HepG2 (cell line): Measurements from ENCODE around the gene HIC1. TPM values are rescaled to one million over a fixed set of nuclear protein-coding genes. Genes with fewer than 3 reads are reported as not detected.
A peak's percentile ranks its signal among the peaks of the same experiment; 100 is the strongest.

Source experiments
- EHMT2 ChIP-seq: fragments of 200-600 bp; sonication (generic); IDR thresholded peaks from 2 replicates; pipeline ENCODE4 v1.7.0; 2017; ENCODE audit warnings: antibody characterized with exemption, low read depth, low read length, borderline replicate concordance
- GATA4 ChIP-seq: sonication (generic); IDR thresholded peaks from 2 replicates; pipeline ENCODE4 v1.6.1; 2016; ENCODE audit warnings: antibody characterized with exemption, low read depth, borderline replicate concordance
- GLI4 ChIP-seq: sonication (generic); formaldehyde crosslinking; IDR thresholded peaks from 2 replicates; pipeline ENCODE4 v1.5.1; 2020; ENCODE audit warnings: missing genetic modification reagents, mild to moderate bottlenecking, moderate library complexity, borderline replicate concordance
- HDAC2 ChIP-seq: sonication (generic); formaldehyde crosslinking; IDR thresholded peaks from 2 replicates; pipeline ENCODE4 v1.4.0; 2020; ENCODE audit warnings: missing genetic modification reagents
- HES4 ChIP-seq: sonication (generic); formaldehyde crosslinking; IDR thresholded peaks from 2 replicates; pipeline ENCODE4 v1.9.0; 2021; ENCODE audit warnings: mild to moderate bottlenecking, missing genetic modification reagents, borderline replicate concordance
- MTF1 ChIP-seq: sonication (generic); formaldehyde crosslinking; IDR thresholded peaks from 2 replicates; pipeline ENCODE4 v1.5.0; 2020; ENCODE audit warnings: missing genetic modification reagents
- NFE2L1 ChIP-seq: sonication (generic); formaldehyde crosslinking; IDR thresholded peaks from 2 replicates; pipeline ENCODE4 v1.4.0; 2020; ENCODE audit warnings: missing genetic modification reagents, mild to moderate bottlenecking, borderline replicate concordance
- NR2F6 ChIP-seq, 2 experiments: IDR thresholded peaks; 2 replicates each; pipeline ENCODE4 v1.6.1; 2016; ENCODE audit warnings: antibody characterized with exemption in 1 of 2, mild to moderate bottlenecking in 1 of 2
- REXO4 ChIP-seq: sonication (generic); formaldehyde crosslinking; IDR thresholded peaks from 2 replicates; pipeline ENCODE4 v1.8.0; 2022; ENCODE audit warnings: missing genetic modification reagents, mild to moderate bottlenecking, borderline replicate concordance
- SKIL ChIP-seq: sonication (generic); formaldehyde crosslinking; IDR thresholded peaks from 2 replicates; pipeline ENCODE4 v1.8.0; 2022; ENCODE audit warnings: missing genetic modification reagents, mild to moderate bottlenecking, moderate library complexity, borderline replicate concordance
- SMAD9 ChIP-seq: sonication (generic); formaldehyde crosslinking; IDR thresholded peaks from 2 replicates; pipeline ENCODE4 v1.5.1; 2020; ENCODE audit warnings: mild to moderate bottlenecking, missing genetic modification reagents
- TCF12 ChIP-seq, 2 experiments: fragments of 450-650 bp in 1 of 2; sonication (generic) in 1 of 2; formaldehyde crosslinking in 1 of 2; IDR thresholded peaks; 2 replicates each; pipeline versions ENCODE4 v1.6.1 to v1.8.0; 2017 to 2022; ENCODE audit warnings: antibody characterized with exemption in 1 of 2, mild to moderate bottlenecking in 1 of 2, missing genetic modification reagents in 1 of 2, moderate library complexity in 1 of 2
- TRIM24 ChIP-seq: sonication (generic); formaldehyde crosslinking; IDR thresholded peaks from 2 replicates; pipeline ENCODE4 v1.8.0; 2022; ENCODE audit warnings: mild to moderate bottlenecking, missing genetic modification reagents
- YY1 ChIP-seq: IDR thresholded peaks from 2 replicates; pipeline ENCODE4 v1.6.1; 2011; ENCODE audit warnings: low read length, low read depth, moderate library complexity, mild to moderate bottlenecking; ENCODE audit not compliant: insufficient read depth, insufficient replicate concordance
- ZFYVE20 ChIP-seq: sonication (generic); formaldehyde crosslinking; IDR thresholded peaks from 2 replicates; pipeline ENCODE4 v1.8.0; 2023; ENCODE audit warnings: low read depth, mild to moderate bottlenecking, moderate library complexity, missing genetic modification reagents, borderline replicate concordance
- ZNF496 ChIP-seq: sonication (generic); formaldehyde crosslinking; IDR thresholded peaks from 2 replicates; pipeline ENCODE4 v1.8.1; 2023; ENCODE audit warnings: mild to moderate bottlenecking, moderate library complexity, missing genetic modification reagents; ENCODE audit not compliant: insufficient replicate concordance
- ZNF687 ChIP-seq: sonication (generic); formaldehyde crosslinking; IDR thresholded peaks from 2 replicates; pipeline ENCODE4 v1.5.1; 2020; ENCODE audit warnings: mild to moderate bottlenecking, missing genetic modification reagents, moderate library complexity
- polyA plus RNA-seq, 8 experiments: library from polyadenylated mRNA; depleted of rRNA in 3 of 8; stranded (reverse) in 7 of 8; unstranded in 1 of 8; fragments of >200 nt; fragmentation: Illumina TruSeq in 4 of 8; extraction: Trizol in 4 of 8; gene quantifications; 2 replicates each; pipeline versions ENCODE4 v1.2.1 to v1.2.3, GENCODE V29; 2011 to 2016; ENCODE audit warnings: low read depth in 4 of 8, missing spikeins in 1 of 8, mixed read lengths in 1 of 8; ENCODE audit not compliant: insufficient read depth in 1 of 8
- total RNA-seq, 5 experiments: library from RNA; depleted of rRNA; stranded (reverse); fragments of >200 nt; fragmentation: Illumina TruSeq; extraction: Trizol; gene quantifications; 2 replicates each; pipeline ENCODE4 v1.2.3, GENCODE V29; 2016; ENCODE audit warnings: low read depth in 1 of 5
- TF ChIP-seq, protein P1 (sequence below): sonication (generic); formaldehyde crosslinking; IDR thresholded peaks from 2 replicates; pipeline ENCODE4 v1.4.0; 2020; ENCODE audit warnings: missing genetic modification reagents
- TF ChIP-seq, protein P2 (sequence below): sonication (generic); formaldehyde crosslinking; IDR thresholded peaks from 2 replicates; pipeline ENCODE4 v1.8.0; 2022; ENCODE audit warnings: missing genetic modification reagents, mild to moderate bottlenecking, borderline replicate concordance

HIC1 gene
- total and polyA plus RNA-seq, 2 of the 13 experiments (the other 11 are each of a cell fraction or from before 2014, with no cell fraction given): 0.04 to 0.31 TPM

- no peak for TF ChIP-seq ZFYVE20 (CRISPR knock-in tag)
- no peak for TF ChIP-seq GATA4
- no peak for TF ChIP-seq TRIM24
- peak; percentile 50; the same call in 1 of the 2 replicates for TF ChIP-seq HDAC2
- no peak for TF ChIP-seq ZNF496 (CRISPR knock-in tag)
- no peak for TF ChIP-seq GLI4 (CRISPR knock-in tag)
- TF ChIP-seq EHMT2: no peak
- TF ChIP-seq, protein P1, sequence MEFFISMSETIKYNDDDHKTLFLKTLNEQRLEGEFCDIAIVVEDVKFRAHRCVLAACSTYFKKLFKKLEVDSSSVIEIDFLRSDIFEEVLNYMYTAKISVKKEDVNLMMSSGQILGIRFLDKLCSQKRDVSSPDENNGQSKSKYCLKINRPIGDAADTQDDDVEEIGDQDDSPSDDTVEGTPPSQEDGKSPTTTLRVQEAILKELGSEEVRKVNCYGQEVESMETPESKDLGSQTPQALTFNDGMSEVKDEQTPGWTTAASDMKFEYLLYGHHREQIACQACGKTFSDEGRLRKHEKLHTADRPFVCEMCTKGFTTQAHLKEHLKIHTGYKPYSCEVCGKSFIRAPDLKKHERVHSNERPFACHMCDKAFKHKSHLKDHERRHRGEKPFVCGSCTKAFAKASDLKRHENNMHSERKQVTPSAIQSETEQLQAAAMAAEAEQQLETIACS (CRISPR knock-in tag): no peak
- no peak for TF ChIP-seq SKIL (CRISPR knock-in tag)
- no peak for TF ChIP-seq TCF12 (IDR thresholded peaks at IDR 0.05)
- TF ChIP-seq TCF12 (CRISPR knock-in tag; IDR thresholded peaks at IDR 0.05): no peak
- TF ChIP-seq REXO4 (CRISPR knock-in tag): no peak
- TF ChIP-seq MTF1 (CRISPR knock-in tag): no peak
- peak; percentile 98 for TF ChIP-seq YY1
- no peak for TF ChIP-seq NFE2L1 (CRISPR knock-in tag)
- no peak for TF ChIP-seq NR2F6 (IDR thresholded peaks at IDR 0.05)
- TF ChIP-seq NR2F6 (CRISPR knock-in tag; IDR thresholded peaks at IDR 0.05): no peak; the same call in 1 of the 2 replicates
- TF ChIP-seq HES4: no peak
- TF ChIP-seq, protein P2, sequence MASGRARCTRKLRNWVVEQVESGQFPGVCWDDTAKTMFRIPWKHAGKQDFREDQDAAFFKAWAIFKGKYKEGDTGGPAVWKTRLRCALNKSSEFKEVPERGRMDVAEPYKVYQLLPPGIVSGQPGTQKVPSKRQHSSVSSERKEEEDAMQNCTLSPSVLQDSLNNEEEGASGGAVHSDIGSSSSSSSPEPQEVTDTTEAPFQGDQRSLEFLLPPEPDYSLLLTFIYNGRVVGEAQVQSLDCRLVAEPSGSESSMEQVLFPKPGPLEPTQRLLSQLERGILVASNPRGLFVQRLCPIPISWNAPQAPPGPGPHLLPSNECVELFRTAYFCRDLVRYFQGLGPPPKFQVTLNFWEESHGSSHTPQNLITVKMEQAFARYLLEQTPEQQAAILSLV (CRISPR knock-in tag): 0 out of 2 replicates have a peak, but pooled peaks have one; percentile 60
- TF ChIP-seq SMAD9 (CRISPR knock-in tag): no peak
- peak; percentile 84 for TF ChIP-seq ZNF687 (CRISPR knock-in tag)
Measured at GRCh38 chr17:2041561-2042389, 13.1 kb upstream of the HIC1 start, which contains the start of gene OVCA2 (continued).
